ENCODE measurements around the gene ITPKB.

ITPKB gene

DNA sequence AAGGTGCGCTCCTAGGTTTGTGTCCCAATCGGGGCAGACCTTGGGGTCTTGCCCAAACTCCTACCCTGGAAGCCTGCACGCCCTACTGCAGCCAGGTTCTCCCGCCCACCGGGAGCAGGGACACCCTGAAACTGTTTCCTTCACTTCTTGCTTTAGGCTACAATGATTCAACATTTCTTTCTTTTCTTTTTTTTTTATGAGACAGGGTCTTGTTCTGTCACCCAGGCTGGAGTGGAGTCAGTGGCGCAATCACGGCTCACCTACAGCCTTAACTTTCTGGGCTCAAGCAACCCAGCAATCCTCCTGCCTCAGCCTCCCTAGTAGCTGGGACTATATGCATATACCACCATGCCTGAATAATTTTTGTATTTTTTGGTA lies 75.8 kb downstream of the ITPKB start:
- no peak for DNase-seq

DNA sequence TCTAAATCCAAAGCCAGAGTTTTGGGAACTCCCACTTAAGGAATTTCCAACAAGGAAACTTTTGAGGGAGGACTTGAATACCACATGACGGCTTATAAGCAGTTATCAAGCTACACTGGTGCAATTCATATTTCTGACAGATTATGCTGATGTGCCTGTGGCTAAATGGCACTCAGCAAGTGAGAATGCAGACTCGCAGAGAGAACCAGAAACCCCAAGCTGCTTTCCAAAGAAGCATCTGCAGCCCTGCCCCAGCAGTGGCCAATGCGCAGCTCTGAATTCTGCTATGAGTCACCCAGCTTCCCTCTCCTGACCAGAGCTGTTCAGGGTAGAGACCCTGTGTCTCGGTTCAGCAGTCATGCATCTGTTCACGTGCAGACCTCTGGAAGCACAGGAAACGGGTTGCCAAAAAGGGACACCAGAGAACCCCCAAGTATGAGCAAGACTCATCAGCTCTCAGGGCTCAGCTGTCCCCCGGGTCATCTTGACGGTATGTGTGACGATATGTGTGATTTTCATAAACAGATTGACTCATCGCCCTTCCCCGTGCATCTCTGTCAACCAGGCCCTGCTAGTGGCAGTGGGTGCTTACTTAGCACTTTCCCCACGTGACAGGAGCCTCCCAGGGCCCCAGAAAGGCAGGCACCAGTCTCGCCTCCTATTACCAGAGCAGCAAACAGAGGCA lies 76.3 kb downstream of the ITPKB start:
- DNase-seq = peak; percentile 19 to 72

DNA sequence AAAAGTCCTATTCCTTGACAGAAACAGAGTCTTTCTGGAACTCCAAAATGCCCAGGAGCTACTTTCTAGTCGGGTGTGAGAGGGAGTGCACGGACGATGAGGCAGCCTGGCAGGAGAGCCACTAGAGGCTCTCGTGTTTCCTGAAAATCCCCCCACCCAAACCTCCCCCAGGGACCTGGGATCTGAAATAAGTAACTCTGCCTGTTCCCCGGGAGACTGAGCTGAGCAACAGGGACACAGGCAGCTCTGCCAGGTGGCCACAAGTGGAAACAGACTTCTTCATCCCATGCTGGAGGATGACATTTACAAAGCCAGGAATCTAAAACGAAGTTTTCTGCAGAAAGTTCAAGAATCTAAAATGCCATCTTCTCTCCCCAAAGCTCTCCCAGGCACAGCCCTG lies 77.1 kb downstream of the ITPKB start:
- peak; percentile 69 to 88 for DNase-seq

DNA sequence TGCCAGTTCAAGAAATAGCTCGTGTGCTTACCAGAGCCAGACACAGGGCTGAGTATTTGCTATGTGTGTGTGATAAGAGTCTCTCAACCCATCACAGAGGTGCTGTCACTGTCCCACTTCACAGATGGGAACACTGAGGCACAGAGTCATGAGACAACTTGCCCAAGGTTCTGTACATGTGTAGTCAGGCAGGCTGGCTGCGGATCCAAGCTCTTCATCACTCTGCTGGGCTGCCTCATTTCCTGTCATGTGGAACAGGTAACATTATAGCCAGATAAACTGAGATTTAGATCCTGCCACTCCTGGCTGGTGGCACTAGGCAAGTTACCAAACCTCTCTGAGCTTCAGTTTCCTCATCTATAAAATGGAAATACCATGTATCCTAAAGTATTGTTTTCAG lies 77.8 kb downstream of the ITPKB start:
- no peak for DNase-seq

DNA sequence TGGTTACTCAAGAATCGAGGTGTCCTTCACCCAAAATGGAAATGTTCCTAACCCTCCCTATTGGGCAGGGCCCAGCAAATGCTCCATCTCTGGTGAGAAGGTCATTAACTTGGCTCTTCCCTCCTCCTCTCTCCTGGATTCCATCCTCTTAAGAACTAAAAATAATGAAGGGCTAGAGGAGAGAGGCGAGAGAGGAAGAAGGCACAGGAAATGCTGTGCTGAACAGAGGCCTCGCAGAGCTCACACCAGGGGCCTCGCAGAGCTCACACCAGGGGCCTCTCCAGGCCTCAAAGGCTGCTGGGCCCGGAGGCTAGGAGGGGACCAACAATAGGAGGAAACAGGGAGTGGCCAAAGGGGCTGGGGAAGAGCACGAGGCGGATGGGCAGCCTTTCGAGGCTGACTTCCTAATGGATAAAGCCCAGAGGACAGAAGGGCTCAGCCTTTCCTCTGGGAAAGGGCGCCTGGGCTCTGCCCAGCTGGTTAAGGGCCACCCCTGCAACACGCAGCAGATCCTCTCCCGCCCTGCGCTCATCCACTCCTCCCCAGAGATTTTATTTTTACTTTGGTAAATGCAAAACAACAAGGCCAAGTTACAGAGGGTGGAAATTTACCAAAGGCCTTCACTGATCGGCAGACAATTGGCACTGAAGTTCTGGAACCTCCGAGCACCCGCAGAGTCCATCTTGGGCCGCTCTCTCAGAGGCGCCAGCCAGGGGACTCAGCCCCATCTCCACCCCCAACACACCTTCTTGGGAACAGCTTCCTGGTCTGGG lies 78.5 kb downstream of the ITPKB start:
- DNase-seq = no peak

DNA sequence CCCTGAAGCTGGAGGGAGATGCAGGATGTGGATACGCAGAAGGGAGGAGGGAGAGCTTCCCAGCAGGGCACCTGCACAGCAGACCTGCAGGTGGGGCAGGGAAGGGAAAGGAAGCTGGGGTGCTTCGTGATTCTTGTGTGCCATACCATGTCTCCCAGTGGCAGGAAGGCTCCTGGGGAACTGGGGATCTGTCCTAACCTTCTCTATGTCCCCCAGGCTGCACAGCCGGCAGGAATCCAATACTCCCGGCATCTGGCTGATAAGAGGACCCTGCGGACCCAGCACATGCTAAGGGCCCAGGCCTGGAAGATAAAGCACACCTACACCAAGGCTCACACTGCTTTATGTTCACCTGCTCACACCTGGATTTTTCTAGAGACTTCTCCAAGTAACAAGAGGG lies 79.4 kb downstream of the ITPKB start:
- no peak for DNase-seq

DNA sequence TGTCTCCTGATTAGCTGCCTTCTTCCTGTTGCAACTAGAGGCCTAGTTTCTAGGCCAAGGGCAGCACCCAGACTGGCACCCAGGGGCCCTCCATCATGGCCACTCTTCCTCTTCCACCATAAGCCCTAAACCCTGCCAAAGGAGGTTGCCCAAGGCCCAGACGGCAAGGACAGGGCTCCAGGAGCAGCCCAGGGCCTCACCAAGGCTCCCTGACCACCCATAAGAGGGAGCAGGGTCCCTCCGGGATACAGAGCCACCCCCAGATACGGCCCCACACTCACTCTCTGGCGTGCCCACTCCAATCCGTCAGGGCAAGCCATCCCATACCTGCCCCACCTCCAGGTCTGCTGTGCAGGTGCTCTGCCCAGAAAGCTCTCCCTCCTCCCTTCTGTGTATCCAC lies 79.9 kb downstream of the ITPKB start:
- DNase-seq = no peak

DNA sequence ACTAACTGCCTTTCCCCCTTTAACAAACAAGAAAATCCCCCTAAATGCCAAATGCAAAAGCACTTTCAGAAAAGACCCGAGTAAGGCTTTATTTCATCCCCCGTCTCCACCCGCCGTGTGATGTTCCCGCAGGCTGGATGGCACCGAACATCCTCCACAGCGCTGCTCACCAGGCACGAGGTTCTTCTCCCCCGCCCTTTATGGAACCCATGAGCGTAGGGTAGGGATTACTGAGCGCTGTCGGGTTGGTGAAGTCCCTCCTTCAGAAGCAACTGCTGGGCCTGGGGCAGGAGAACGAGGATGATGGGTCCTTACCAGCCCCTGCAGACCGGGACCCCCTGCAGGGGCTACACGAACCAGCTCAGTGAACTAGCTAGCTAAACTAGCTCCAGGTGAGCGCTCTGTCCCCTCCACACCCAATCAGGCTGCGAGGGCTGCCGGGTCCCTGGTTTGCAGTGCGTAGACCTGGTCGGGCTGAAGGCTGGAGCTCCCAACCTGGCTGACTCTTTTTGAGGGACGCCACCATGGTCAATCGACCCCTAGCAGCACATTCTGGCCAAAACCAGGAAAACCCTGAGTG lies 80.4 kb downstream of the ITPKB start:
- DNase-seq = no peak

DNA sequence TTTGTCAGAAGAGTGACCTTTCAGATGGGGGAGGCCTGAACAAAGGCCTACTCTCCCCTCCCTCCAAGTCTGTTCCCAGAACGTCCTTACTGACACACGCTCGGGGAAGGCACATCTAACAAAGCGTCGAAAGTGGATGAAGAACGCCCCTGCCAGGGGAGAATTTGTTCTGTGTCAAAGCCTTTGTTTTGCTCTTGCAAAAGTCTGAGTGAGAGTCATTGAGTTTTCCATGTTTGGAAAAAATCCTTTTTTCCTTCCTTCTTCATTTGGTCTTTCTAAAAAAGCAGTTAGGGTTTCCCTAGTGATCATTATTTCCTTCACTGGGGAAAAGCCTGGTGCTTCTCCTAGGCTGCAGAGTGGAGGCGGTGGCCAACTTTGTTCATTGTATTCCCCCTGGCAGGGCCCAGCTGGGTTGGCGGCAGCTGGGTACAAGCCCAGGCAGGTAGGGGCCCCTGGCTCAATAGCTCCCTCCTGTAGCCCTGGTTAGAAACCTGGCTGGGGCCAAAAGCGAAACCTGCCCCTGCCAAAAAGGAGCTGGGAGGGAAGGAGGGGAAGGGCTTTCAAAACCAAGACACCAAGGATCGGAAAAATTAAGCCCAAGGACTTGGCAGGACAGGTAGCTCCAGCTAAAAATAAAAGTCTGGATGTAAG lies 81.1 kb downstream of the ITPKB start:
- DNase-seq = peak in 1 of 2 experiments; percentile 19

DNA sequence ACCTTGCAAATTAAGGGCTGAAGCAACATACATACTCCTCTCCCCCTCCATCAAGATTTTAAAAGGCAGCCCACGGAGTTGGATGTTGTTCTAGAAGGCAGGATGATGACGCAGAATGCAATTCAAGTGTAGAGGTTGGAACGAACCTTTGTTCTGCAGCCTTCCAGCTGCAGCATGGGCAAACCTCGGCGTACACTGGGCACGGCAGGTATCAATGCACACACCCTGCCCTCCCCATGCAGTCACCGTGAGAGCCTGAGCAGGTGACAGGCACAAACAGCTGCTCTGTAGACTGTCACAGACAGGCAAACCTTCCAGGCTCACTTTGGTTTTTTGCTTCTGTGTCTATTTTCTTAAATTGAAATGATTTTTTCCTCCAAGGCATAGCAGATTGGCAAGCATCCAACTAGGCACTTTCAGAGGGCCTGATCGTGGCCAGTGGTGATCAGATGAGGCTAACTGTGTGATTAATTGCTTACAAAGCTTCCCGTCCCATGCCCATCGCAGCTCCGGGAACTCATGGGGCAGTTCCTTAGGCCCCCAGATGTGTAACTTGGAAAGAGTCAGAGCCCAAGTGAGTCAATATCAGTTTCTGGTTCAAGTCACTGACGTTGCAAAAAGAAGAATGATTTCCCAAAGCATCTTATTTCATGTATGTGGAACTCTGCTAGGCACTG lies 82.3 kb downstream of the ITPKB start:
- DNase-seq = no peak

DNA sequence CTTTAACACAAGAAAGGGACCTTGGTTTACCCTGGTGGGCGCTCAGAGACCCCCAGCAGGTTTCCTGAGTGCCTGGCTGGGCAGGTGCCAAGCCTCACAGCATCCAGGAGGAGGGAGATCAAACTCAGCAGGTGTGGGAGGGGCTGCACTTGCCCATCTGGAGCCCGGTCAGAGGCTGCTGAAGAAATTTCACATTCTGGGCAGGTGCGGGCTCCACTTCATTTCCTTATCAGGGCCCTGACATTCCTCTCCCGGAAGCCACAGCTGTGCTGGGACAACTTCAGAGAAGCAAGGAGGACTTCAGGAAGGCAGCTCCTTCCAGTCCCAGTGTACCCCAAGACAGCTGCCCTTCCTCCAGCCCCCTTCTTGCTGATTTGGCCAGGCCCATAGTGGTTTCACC lies 82.9 kb downstream of the ITPKB start:
- DNase-seq = peak; percentile 12 to 66

DNA sequence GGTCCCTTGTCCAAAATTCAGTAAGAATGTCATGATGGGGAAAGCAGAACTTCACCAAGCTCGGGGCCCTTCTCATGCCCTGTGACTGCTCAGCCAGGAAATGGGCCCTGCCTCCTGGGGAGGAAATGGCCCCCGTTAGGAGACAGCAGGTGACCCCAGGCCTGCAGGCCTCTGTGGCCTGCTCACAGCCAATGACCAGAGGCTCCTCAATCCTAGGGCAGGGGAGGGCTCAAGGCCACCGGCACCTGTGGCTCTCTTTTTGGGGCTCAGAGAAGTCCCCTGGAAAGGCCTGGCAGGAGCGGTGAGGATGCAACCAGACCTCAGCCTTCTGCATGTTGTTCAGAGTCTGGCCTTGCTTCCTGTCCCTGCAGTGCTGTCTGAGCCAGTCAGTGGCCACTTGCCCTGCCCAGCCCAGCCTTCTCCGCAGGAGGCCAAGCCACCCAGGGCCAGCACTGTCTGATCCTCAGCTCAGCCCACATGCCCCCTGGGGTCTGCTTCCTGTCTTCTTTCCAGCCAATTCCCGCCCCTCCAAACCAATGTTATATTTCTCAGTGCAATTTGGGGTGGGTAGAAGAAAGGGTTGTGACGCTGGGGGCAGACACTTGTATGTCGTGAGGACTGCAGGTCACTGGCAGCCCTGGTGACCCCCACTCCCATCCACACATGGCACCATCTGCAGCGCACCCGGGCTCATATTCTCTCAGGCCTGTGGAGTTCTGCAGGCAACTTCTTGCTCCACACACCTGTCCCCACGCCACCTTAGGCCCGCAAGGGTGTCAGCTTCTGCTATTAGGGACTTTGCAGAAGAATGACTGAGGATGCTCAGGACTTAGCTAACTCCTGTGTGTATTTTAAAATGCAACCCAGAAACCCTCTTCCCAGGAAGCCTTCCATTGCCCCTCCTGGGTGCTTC lies 83.6 kb downstream of the ITPKB start:
- no peak for DNase-seq

DNA sequence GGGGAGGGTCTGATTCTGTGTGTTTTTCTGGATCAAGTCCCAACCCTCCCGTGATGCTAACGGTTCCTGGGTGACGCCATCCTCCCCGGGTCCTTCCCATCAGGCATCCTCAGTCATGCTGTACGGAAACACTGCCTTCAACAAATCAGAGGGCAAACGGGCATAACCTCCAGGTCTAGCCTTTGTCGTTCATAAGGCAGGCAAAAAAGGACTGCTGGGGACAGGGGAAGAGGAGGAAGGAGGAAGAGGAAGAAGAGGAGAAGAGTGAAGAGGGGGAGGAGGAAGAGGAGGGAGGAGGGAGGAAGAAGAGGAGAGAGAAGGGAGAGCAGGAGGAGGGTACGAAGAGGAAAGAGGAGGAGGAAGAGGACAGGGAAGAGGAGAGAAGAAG lies 84.4 kb downstream of the ITPKB start:
- no peak for DNase-seq

DNA sequence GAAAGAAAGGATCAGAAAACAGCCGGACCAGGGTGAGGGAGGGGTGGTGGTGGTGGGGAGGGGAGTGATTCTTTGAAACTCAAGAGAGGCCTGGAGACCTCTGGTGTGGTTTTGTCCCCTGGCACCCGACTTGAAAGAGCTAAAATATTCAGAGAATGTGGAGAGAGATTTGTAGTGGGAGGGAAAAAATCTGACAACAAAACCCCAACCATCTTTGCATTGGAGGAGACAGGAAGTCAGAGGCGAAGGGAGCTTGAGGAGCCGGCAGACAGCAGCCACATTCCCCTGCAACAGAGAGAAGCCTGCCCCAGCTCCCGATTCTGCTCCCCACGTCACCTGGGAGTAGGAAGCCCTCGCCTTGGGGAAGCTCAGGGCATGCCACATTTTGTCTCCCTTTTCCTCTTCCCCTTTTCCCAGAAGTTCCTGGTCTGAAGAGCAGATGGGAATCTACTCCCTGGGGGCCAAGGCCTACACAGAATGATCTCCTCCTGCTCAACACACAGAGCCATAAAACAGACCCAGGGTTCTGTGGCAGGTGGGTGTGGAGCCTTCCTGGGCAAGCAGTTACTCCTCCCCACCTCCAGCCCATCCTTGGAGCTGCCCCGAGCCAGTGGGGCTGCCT lies 84.9 kb downstream of the ITPKB start:
- peak in 1 of 2 experiments; percentile 61 for DNase-seq

DNA sequence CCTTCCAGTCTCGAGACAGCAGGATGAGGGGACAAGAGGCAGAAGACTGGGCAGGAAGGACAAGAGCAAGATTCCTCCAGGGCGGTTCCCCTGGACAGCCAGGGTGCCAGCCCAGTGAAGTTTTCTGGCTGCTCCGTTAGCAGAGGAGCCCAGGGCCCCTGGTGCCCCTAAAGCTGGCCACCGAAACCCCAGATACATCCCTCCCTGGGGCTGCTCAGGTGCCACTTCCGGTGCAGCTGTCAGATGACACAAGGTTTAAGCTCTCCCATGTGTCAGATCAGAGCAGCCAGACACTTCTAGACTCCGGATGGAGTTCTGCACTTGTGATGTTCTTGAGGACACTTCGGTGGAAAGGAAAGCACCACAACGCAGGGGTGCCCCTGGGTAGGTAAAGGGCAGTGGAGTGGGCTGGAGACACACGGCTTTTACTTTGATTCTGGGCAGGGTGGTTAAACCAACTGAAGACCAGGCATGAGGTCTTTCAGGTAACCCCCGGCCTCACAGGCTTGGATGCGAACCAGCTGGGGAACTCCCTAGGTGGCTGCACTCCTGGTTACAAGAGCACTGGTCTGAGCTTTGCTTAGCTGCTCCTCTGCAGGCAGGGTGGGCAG lies 85.7 kb downstream of the ITPKB start:
- peak in 1 of 2 experiments; percentile 18 for DNase-seq

DNA sequence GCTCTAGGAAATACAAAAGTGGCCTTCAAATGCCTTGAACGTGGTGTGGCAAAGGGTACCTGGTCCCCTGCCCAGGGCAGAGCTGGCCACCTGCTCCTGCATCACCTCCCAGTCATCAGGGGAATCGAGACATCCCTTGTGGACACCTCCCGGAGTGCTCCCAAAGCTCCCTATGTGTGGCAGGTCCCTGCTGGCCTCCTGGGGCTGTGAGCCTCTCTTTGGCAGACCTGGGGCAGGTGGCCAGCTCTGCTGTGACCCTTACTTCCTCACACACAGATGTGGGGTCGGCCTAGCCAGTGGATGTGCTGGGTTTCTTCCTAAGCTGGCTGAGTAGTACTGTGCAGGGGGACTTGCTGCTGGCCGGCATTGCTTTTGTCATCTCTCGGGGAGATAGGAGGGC lies 86.5 kb downstream of the ITPKB start:
- no peak for DNase-seq

DNA sequence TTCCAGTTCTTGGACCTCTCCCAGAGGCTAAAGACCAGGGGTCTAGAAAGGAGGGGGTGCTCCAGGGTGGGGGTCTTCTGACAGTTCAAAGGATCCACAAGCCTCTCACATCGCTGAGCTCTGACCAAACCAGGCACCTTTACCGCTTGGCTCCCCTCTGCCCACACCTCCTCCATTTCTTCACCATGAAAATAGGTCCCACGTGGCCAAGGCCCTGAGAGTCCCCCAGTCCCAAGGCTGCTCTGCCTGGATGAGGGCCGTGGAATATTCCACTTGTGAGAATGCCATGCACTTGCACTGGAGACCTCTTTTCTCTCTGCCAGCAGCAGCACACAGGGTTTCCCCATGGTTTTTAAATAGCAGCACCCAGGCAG lies 87.4 kb downstream of the ITPKB start:
- no peak for DNase-seq

DNA sequence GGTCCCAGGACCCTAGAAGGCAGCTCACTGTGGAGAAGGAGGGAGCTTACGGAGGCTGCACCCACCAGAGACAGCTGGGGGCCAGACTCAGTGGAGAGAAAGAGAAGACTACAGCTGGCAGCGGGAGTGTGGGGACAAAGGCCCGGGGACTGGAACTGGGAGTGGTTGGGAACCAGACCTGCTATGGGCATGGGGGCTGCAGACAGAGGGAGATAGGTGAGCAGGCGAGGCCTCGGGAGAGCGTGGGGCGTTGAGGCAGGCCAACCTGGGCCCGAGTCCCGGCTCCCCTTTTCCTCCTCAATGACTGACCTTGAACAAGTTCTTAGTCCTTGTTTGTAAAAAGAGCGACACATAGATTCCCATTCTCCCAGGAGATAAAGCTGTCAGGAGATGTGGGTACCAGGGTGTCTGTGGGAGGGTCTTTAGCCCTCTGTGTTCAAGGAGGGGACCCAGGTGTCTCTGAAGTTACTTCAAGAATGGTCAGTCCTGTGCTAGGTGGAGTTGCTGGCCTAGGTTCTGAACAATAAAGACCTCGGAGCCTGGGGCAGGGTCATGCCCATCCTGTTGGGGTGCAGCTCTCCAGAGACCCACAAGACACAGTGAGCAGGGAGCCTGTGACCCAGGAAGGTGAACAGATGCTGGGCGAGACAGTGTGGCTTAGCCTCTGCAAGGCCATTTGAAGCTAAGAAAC lies 87.9 kb downstream of the ITPKB start:
- no peak for DNase-seq

DNA sequence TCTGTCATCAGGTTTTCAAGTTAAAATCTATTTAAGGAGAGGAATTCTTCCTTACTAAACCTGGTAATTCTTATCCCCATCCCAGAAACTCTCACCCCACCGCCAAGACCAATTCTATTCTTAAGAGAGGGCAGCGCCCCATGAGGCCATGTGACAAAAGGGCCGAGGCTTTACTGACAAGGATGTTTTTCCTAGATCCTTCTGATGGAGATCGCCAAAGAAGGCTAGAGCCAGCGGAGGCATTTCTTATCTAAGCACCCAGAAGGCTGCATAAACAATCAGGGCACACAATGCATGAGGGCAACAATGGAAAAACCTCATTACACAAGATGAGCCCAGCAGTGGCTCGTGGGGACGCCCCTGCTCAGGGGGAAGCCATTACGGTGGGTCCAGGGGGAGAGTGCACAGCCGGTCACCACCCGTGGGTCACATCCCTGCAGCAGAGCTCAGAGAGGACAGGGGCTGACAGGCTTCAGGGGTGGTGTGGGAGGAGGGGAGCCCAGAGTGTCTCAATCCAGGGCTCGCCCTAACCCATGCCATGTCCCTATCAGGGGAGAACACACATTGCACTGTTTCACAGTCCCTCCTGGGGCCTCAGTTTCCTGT lies 88.7 kb downstream of the ITPKB start:
- DNase-seq = no peak

DNA sequence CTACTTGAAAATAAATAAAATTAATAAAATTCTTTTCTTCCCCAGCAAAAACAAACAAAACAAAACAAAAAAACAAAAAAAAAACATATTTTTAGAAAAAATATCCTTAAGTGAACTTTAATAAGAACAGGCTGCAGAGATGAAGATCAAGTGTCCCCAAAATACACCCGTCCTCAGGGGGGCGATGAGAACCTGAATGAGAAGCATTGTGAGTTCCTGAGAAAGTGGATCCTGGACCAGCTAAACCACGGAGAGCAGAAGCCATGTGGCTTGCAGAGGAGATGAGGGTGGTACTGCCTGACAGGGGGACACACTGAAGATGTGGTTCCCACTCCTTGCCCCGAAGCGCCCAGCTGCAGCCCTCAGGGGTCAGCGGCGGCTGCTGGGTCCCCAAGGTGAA lies 89.3 kb downstream of the ITPKB start:
- DNase-seq = peak; percentile 38 to 68
